ENCODE results near the gene ACOT11. TPM values are rescaled to one million over a fixed set of nuclear protein-coding genes. Genes with fewer than 3 reads are reported as not detected.

Gene ACOT11
- total and polyA plus RNA-seq, 3 donors from 2014 or later, result 4.9 to 33.8 (median 19.1) TPM

GRCh38 chr1:54542962-54543539, 5.0 kb upstream of the ACOT11 start:
- no peak for TF ChIP-seq POLR2A (IDR thresholded peaks at IDR 0.05)
- no peak for TF ChIP-seq CTCF (IDR thresholded peaks at IDR 0.05)
- 18 to 20% methylated on average over 12 of the region's 12 CpGs for WGBS, 2 donors
- no peaks in the 10 kb centered on the region for H3K9me3 ChIP-seq
- peak overlapping the region; percentile 49 to 60 for H3K4me3 ChIP-seq
- no peak for DNase-seq
- intact Hi-C loops (cut with DNase I; ENCODE audit: low total_unique reads), result no loop called here
- no peaks in the 10 kb centered on the region for H3K36me3 ChIP-seq (ENCODE audit: low read depth, missing control alignments)
- H3K27me3 ChIP-seq, result no peaks in the 10 kb centered on the region
- peaks cover 19% of the 10 kb centered on the region for H3K4me1 ChIP-seq
- H3K27ac ChIP-seq, result peak overlapping the region in 1 of 2 donors; percentile 83

GRCh38 chr1:54543729-54544496, 4.1 kb upstream of the ACOT11 start:
- intact Hi-C loops (cut with DNase I; ENCODE audit: low total_unique reads), result no loop called here
- 80 to 83% methylated on average over 13 of the region's 13 CpGs for WGBS, 2 donors
- DNase-seq, result no peak
- peaks cover 28% of the 10 kb centered on the region for H3K4me1 ChIP-seq
- H3K27me3 ChIP-seq, result no peaks in the 10 kb centered on the region
- TF ChIP-seq POLR2A (IDR thresholded peaks at IDR 0.05), result no peak
- TF ChIP-seq CTCF (IDR thresholded peaks at IDR 0.05), result no peak
- no peak overlapping the region for H3K4me3 ChIP-seq
- no peak overlapping the region for H3K27ac ChIP-seq
- H3K36me3 ChIP-seq (ENCODE audit: low read depth, missing control alignments), result no peaks in the 10 kb centered on the region
- H3K9me3 ChIP-seq, result no peaks in the 10 kb centered on the region

- no peaks in the 10 kb centered on the region for H3K36me3 ChIP-seq (ENCODE audit: low read depth, missing control alignments)
- TF ChIP-seq CTCF (IDR thresholded peaks at IDR 0.05) (no peak), POLR2A (IDR thresholded peaks at IDR 0.05) (no peak)
- no peak for DNase-seq
- H3K9me3 ChIP-seq, result no peaks in the 10 kb centered on the region
- WGBS, 2 donors, result 90 to 93% methylated on average over 10 to 11 of the region's 11 CpGs
- H3K27ac ChIP-seq, result no peak overlapping the region
- H3K4me1 ChIP-seq, result peaks cover 38% of the 10 kb centered on the region
- intact Hi-C loops (cut with DNase I; ENCODE audit: low total_unique reads), result no loop called here
- no peaks in the 10 kb centered on the region for H3K27me3 ChIP-seq
- H3K4me3 ChIP-seq, result no peak overlapping the region
Observed at GRCh38 chr1:54545916-54546635, 2.0 kb upstream of the ACOT11 start.

GRCh38 chr1:54546651-54547401, 1.2 kb upstream of the ACOT11 start:
- no peaks in the 10 kb centered on the region for H3K9me3 ChIP-seq
- WGBS, 2 donors, result 88 to 95% methylated on average over 10 of the region's 10 CpGs
- no peak for TF ChIP-seq CTCF (IDR thresholded peaks at IDR 0.05)
- no peak for TF ChIP-seq POLR2A (IDR thresholded peaks at IDR 0.05)
- DNase-seq, result no peak
- H3K27me3 ChIP-seq, result no peaks in the 10 kb centered on the region
- H3K36me3 ChIP-seq (ENCODE audit: low read depth, missing control alignments), result no peaks in the 10 kb centered on the region
- H3K27ac ChIP-seq, result peak overlapping the region; percentile 75 to 84
- peaks cover 33% of the 10 kb centered on the region for H3K4me1 ChIP-seq
- no peak overlapping the region for H3K4me3 ChIP-seq
- intact Hi-C loops (cut with DNase I; ENCODE audit: low total_unique reads), result no loop called here
